GM12874 (cell line): Measurements from ENCODE around the gene AKT2.

ENCODE experiments used
- CTCF ChIP-seq: IDR thresholded peaks from 2 replicates; pipeline ENCODE4 v1.5.1; 2011; ENCODE audit warnings: low read depth, mild to moderate bottlenecking, control low read depth, low read length, moderate library complexity; ENCODE audit not compliant: insufficient read depth

Gene AKT2

GRCh38 chr19:40231544-40232424 lies 53.4 kb downstream of the AKT2 start:
- TF ChIP-seq CTCF = no peak

- TF ChIP-seq CTCF = no peak
Measured at GRCh38 chr19:40231057-40231456, 54.1 kb downstream of the AKT2 start.

GRCh38 chr19:40229926-40230417 lies 55.2 kb downstream of the AKT2 start:
- TF ChIP-seq CTCF = no peak

- TF ChIP-seq CTCF = no peak
Measured at GRCh38 chr19:40229484-40229883, 55.7 kb downstream of the AKT2 start.

GRCh38 chr19:40228863-40229262 lies 56.3 kb downstream of the AKT2 start:
- TF ChIP-seq CTCF = no peak

- no peak for TF ChIP-seq CTCF
Measured at GRCh38 chr19:40228346-40228745, 56.8 kb downstream of the AKT2 start.

GRCh38 chr19:40225440-40226305 lies 59.5 kb downstream of the AKT2 start:
- TF ChIP-seq CTCF = peak; percentile 21; the same call in 1 of the 2 replicates
